ENCODE data around the gene ZSCAN10.
"Not testable (repeated sequence)": the region's sequence is repeated elsewhere in the genome, so short reads cannot be mapped to it uniquely, and the experiment has no call there.

Gene ZSCAN10

GRCh38 chr16:3059041-3059722, 39.9 kb downstream of the ZSCAN10 start:
- DNase-seq, result peak; percentile 82

- DNase-seq, result peak; percentile 48
Measured at GRCh38 chr16:3058139-3059030, 40.7 kb downstream of the ZSCAN10 start.

GRCh38 chr16:3057181-3058138, 41.6 kb downstream of the ZSCAN10 start:
- no peak for DNase-seq

- no peak for DNase-seq
Measured at GRCh38 chr16:3056336-3057180, 42.5 kb downstream of the ZSCAN10 start.

GRCh38 chr16:3055734-3056115, 43.4 kb downstream of the ZSCAN10 start:
- DNase-seq, result not testable (repeated sequence)

GRCh38 chr16:3054965-3055733, 43.9 kb downstream of the ZSCAN10 start:
- no peak for DNase-seq

GRCh38 chr16:3053330-3053710, 45.8 kb downstream of the ZSCAN10 start:
- DNase-seq, result not testable (repeated sequence)

GRCh38 chr16:3052571-3053329, 46.3 kb downstream of the ZSCAN10 start:
- not testable (repeated sequence) for DNase-seq

- DNase-seq, result no peak
Measured at GRCh38 chr16:3051494-3051893, 47.6 kb downstream of the ZSCAN10 start.

GRCh38 chr16:3051009-3051408, 48.1 kb downstream of the ZSCAN10 start:
- no peak for DNase-seq

- DNase-seq, result no peak
Measured at GRCh38 chr16:3050487-3050886, 48.6 kb downstream of the ZSCAN10 start.

- no peak for DNase-seq
Measured at GRCh38 chr16:3049921-3050481, 49.1 kb downstream of the ZSCAN10 start.

- no peak for DNase-seq
Measured at GRCh38 chr16:3047387-3047720, 51.7 kb downstream of the ZSCAN10 start.

GRCh38 chr16:3046641-3047386, 52.3 kb downstream of the ZSCAN10 start:
- DNase-seq, result no peak

- no peak for DNase-seq
Measured at GRCh38 chr16:3045758-3046640, 53.1 kb downstream of the ZSCAN10 start, which contains the start of gene MMP25. TSS of gene MMP25 (plus strand) at chr16:3046561. CDS start at chr16:3046918, 357 bp downstream.

- no peak for DNase-seq
Measured at GRCh38 chr16:3044708-3045107, 54.4 kb downstream of the ZSCAN10 start.

- DNase-seq, result no peak
Measured at GRCh38 chr16:3042376-3042775, 56.7 kb downstream of the ZSCAN10 start.

- DNase-seq, result no peak
Measured at GRCh38 chr16:3038896-3039295, 60.2 kb downstream of the ZSCAN10 start.

All from NCI-H1436 (cell line).